Mesenchymal stem cell (in vitro differentiated cells and primary cell): ENCODE measurements around the gene NCAPD3.

Experiments used
- DNase-seq: peaks from one replicate; pipeline ENCODE4 v3.0.0-alpha.2; 2013
- H2AFZ ChIP-seq: one replicate; pipeline ENCODE4 v1.6.1; 2013; ENCODE audit warnings: low read depth, mild to moderate bottlenecking, control low read depth, inconsistent platforms, low read length, moderate library complexity
- H2AK5ac ChIP-seq: 2 replicates; pipeline ENCODE4 v1.6.1; 2013; ENCODE audit warnings: low read length, moderate library complexity, mild to moderate bottlenecking, inconsistent platforms; ENCODE audit not compliant: severe bottlenecking
- H2BK120ac ChIP-seq: one replicate; pipeline ENCODE4 v1.6.1; 2013; ENCODE audit warnings: low read depth, mild to moderate bottlenecking, inconsistent platforms, low read length, moderate library complexity
- H2BK12ac ChIP-seq, 2 experiments: one replicate each; pipeline ENCODE4 v1.6.1; 2013; ENCODE audit warnings: inconsistent platforms in 2 of 2, low read length in 2 of 2, mild to moderate bottlenecking in 2 of 2, moderate library complexity in 2 of 2, control low read depth in 1 of 2
- H2BK15ac ChIP-seq: one replicate; pipeline ENCODE4 v1.6.1; 2013; ENCODE audit warnings: mild to moderate bottlenecking, low read depth, inconsistent platforms; ENCODE audit not compliant: poor library complexity, severe bottlenecking
- H2BK5ac ChIP-seq: 2 replicates; pipeline ENCODE4 v1.6.1; 2013; ENCODE audit warnings: low read depth, mild to moderate bottlenecking, low read length, control low read depth, inconsistent platforms; ENCODE audit not compliant: poor library complexity, severe bottlenecking
- H3K14ac ChIP-seq, 2 experiments: one replicate each; pipeline ENCODE4 v1.6.1; 2013; ENCODE audit warnings: inconsistent platforms in 2 of 2, low read length in 2 of 2, control low read depth in 1 of 2, mild to moderate bottlenecking in 1 of 2, moderate library complexity in 1 of 2
- H3K18ac ChIP-seq, 2 experiments: one replicate each; pipeline ENCODE4 v1.6.1; 2013; ENCODE audit warnings: inconsistent platforms in 2 of 2, low read length in 2 of 2, control low read depth in 1 of 2, low read depth in 1 of 2, mild to moderate bottlenecking in 1 of 2
- H3K23ac ChIP-seq, 2 experiments: one replicate each; pipeline ENCODE4 v1.6.1; 2013; ENCODE audit warnings: inconsistent platforms in 2 of 2, low read length in 2 of 2, mild to moderate bottlenecking in 2 of 2, moderate library complexity in 2 of 2, control low read depth in 1 of 2
- H3K27ac ChIP-seq: 2 replicates; pipeline ENCODE4 v1.5.1; 2013; ENCODE audit warnings: mild to moderate bottlenecking, moderate library complexity, low read length, control low read depth, inconsistent platforms; ENCODE audit not compliant: poor library complexity, severe bottlenecking
- H3K27me3 ChIP-seq, 2 experiments: 2 replicates each; pipeline versions ENCODE4 v1.6.1 to v1.7.0; 2013; ENCODE audit warnings: low read length in 2 of 2, mild to moderate bottlenecking in 2 of 2, moderate library complexity in 2 of 2, control low read depth in 1 of 2, inconsistent platforms in 1 of 2; ENCODE audit not compliant: control insufficient read depth in 1 of 2, insufficient read depth in 1 of 2
- H3K36me3 ChIP-seq, 2 experiments: 2 replicates each; pipeline versions ENCODE4 v1.6.1 to v1.7.0; 2013; ENCODE audit warnings: low read length in 2 of 2, control low read depth in 1 of 2, inconsistent platforms in 1 of 2, low read depth in 1 of 2, mild to moderate bottlenecking in 1 of 2; ENCODE audit not compliant: insufficient read depth in 2 of 2, control insufficient read depth in 1 of 2
- H3K4ac ChIP-seq, 2 experiments: one replicate each; pipeline ENCODE4 v1.6.1; 2013; ENCODE audit warnings: inconsistent platforms in 2 of 2, low read length in 2 of 2, mild to moderate bottlenecking in 2 of 2, moderate library complexity in 2 of 2, control low read depth in 1 of 2, low read depth in 1 of 2
- H3K4me1 ChIP-seq: 2 replicates; pipeline ENCODE4 v1.6.1; 2013; ENCODE audit warnings: low read depth, low read length, control low read depth; ENCODE audit not compliant: control insufficient read depth, insufficient read depth
- H3K4me2 ChIP-seq: 2 replicates; pipeline ENCODE4 v1.6.1; 2013; ENCODE audit warnings: low read length, mild to moderate bottlenecking, inconsistent platforms; ENCODE audit not compliant: poor library complexity, severe bottlenecking
- H3K4me3 ChIP-seq, 2 experiments: 2 replicates each; pipeline versions ENCODE4 v1.5.1 to v1.7.0; 2013; ENCODE audit warnings: low read length in 2 of 2, mild to moderate bottlenecking in 2 of 2, control low read depth in 1 of 2, low read depth in 1 of 2; ENCODE audit not compliant: insufficient read depth in 1 of 2
- H3K79me1 ChIP-seq: replicated peaks from 2 replicates; pipeline ENCODE4 v1.6.1; 2013; ENCODE audit warnings: mild to moderate bottlenecking, control low read depth, low read length, inconsistent platforms; ENCODE audit not compliant: poor library complexity, severe bottlenecking
- H3K9ac ChIP-seq: 2 replicates; pipeline ENCODE4 v1.7.0; 2013; ENCODE audit warnings: mild to moderate bottlenecking, low read length, moderate library complexity
- H3K9me3 ChIP-seq: 2 replicates; pipeline ENCODE4 v1.7.0; 2013; ENCODE audit warnings: mild to moderate bottlenecking, low read length; ENCODE audit not compliant: control insufficient read depth
- H4K8ac ChIP-seq: one replicate; pipeline ENCODE4 v1.6.1; 2013; ENCODE audit warnings: inconsistent platforms, mild to moderate bottlenecking, low read length, moderate library complexity
- H4K91ac ChIP-seq: one replicate; pipeline ENCODE4 v1.6.1; 2013; ENCODE audit warnings: mild to moderate bottlenecking, low read length, inconsistent platforms
- WGBS: methylation state at CpG from one replicate; pipeline ENCODE4 v1.1.7; 2013; ENCODE audit warnings: mixed read lengths; 5-methylcytosine and 5-hydroxymethylcytosine counted together

The NCAPD3 gene

GRCh38 chr11:134126217-134126822 is 97.4 kb downstream of the NCAPD3 start:
- WGBS = 0% methylated on average over 1 of the region's 1 CpG
- Histone ChIP-seq H3K79me1 (peaks cover 1% of the 10 kb centered on the region), H3K14ac (no peak overlapping the region), H3K4ac (no peak overlapping the region), H4K8ac (no peak overlapping the region), H2BK15ac (no peak overlapping the region), H3K18ac (peak overlapping the region in 1 of 2 experiments; percentile 60), H3K4me1 (peaks cover 6% of the 10 kb centered on the region), H2BK5ac (no peak overlapping the region), H3K4me2 (no peak overlapping the region), H3K27ac (no peak overlapping the region), H3K27me3 (peaks cover 0 to 23% of the 10 kb centered on the region in 2 experiments), H4K91ac (no peak overlapping the region), H3K36me3 (no peaks in the 10 kb centered on the region), H3K4me3 (no peak overlapping the region), H3K9me3 (peaks cover 1% of the 10 kb centered on the region), H3K9ac (peak overlapping the region; percentile 83), H2AK5ac (no peak overlapping the region), H2BK120ac (no peak overlapping the region), H2BK12ac (no peak overlapping the region), H3K23ac (no peak overlapping the region), H2AFZ (no peak overlapping the region)
- peak; percentile 99 for DNase-seq

GRCh38 chr11:134125507-134125906 is 98.3 kb downstream of the NCAPD3 start:
- H3K27me3 ChIP-seq = peaks cover 0 to 23% of the 10 kb centered on the region in 2 experiments
- H2AFZ ChIP-seq = no peak overlapping the region
- peak overlapping the region in 1 of 2 experiments; percentile 69 for H3K18ac ChIP-seq
- H3K27ac ChIP-seq = no peak overlapping the region
- peak overlapping the region; percentile 53 for H4K91ac ChIP-seq
- no peak overlapping the region for H2AK5ac ChIP-seq
- no peak overlapping the region for H3K23ac ChIP-seq
- peak overlapping the region in 1 of 2 experiments; percentile 18 for H3K4ac ChIP-seq
- peak overlapping the region; percentile 4 to 32 for H2BK12ac ChIP-seq
- H3K9ac ChIP-seq = peak overlapping the region; percentile 83
- no peak overlapping the region for H2BK120ac ChIP-seq
- DNase-seq = peak; percentile 55
- H3K4me3 ChIP-seq = peak overlapping the region in 1 of 2 experiments; percentile 78
- H4K8ac ChIP-seq = no peak overlapping the region
- no peaks in the 10 kb centered on the region for H3K9me3 ChIP-seq
- no peak overlapping the region for H2BK5ac ChIP-seq
- peaks cover 6% of the 10 kb centered on the region for H3K4me1 ChIP-seq
- H3K36me3 ChIP-seq = no peaks in the 10 kb centered on the region
- H2BK15ac ChIP-seq = no peak overlapping the region
- H3K14ac ChIP-seq = no peak overlapping the region
- peaks cover under 1% of the 10 kb centered on the region for H3K79me1 ChIP-seq
- H3K4me2 ChIP-seq = no peak overlapping the region
- 57% methylated on average over 9 of the region's 9 CpGs for WGBS

GRCh38 chr11:134124660-134125451 is 98.9 kb downstream of the NCAPD3 start:
- H3K4me1 ChIP-seq = peaks cover 6% of the 10 kb centered on the region
- H2BK5ac ChIP-seq = no peak overlapping the region
- peak; percentile 78 for DNase-seq
- peak overlapping the region in 1 of 2 experiments; percentile 75 for H2BK12ac ChIP-seq
- H4K8ac ChIP-seq = peak overlapping the region; percentile 90
- peak overlapping the region in 1 of 2 experiments; percentile 46 for H3K23ac ChIP-seq
- peak overlapping the region; percentile 74 for H2BK15ac ChIP-seq
- peak overlapping the region; percentile 47 to 54 for H3K4ac ChIP-seq
- peak overlapping the region; percentile 86 for H2AFZ ChIP-seq
- H3K4me2 ChIP-seq = peak overlapping the region; percentile 84
- H3K4me3 ChIP-seq = peak overlapping the region; percentile 52 to 78
- peak overlapping the region; percentile 63 for H4K91ac ChIP-seq
- 10% methylated on average over 37 of the region's 54 CpGs for WGBS
- no peaks in the 10 kb centered on the region for H3K79me1 ChIP-seq
- H3K27me3 ChIP-seq = peaks cover 0 to 23% of the 10 kb centered on the region in 2 experiments
- H3K36me3 ChIP-seq = no peaks in the 10 kb centered on the region
- H3K18ac ChIP-seq = peak overlapping the region; percentile 84 to 93
- H3K9ac ChIP-seq = peak overlapping the region; percentile 83
- peak overlapping the region; percentile 81 for H2BK120ac ChIP-seq
- peak overlapping the region in 1 of 2 experiments; percentile 73 for H3K14ac ChIP-seq
- H2AK5ac ChIP-seq = no peak overlapping the region
- no peaks in the 10 kb centered on the region for H3K9me3 ChIP-seq
- H3K27ac ChIP-seq = no peak overlapping the region

- DNase-seq = peak; percentile 45
- Histone ChIP-seq H2BK120ac (no peak overlapping the region), H3K27ac (no peak overlapping the region), H2BK5ac (no peak overlapping the region), H2AFZ (no peak overlapping the region), H3K27me3 (peaks cover 0 to 23% of the 10 kb centered on the region in 2 experiments), H2BK12ac (peak overlapping the region; percentile 1 to 100), H3K4me1 (peaks cover 6% of the 10 kb centered on the region), H3K14ac (peak overlapping the region in 1 of 2 experiments; percentile 93), H3K4me2 (no peak overlapping the region), H3K36me3 (no peaks in the 10 kb centered on the region), H3K23ac (no peak overlapping the region), H2AK5ac (no peak overlapping the region), H3K4ac (peak overlapping the region; percentile 30 to 86), H4K8ac (no peak overlapping the region), H3K4me3 (peak overlapping the region in 1 of 2 experiments; percentile 68), H3K18ac (peak overlapping the region; percentile 23 to 97), H4K91ac (peak overlapping the region; percentile 62), H3K9me3 (no peaks in the 10 kb centered on the region), H3K9ac (peak overlapping the region; percentile 90), H3K79me1 (no peaks in the 10 kb centered on the region), H2BK15ac (no peak overlapping the region)
- WGBS = 46% methylated on average over 7 of the region's 9 CpGs
Measured at GRCh38 chr11:134120921-134121526, 102.7 kb downstream of the NCAPD3 start.
